K562 (cell line): ENCODE data around the gene CCL15. TPM values are rescaled to one million over a fixed set of nuclear protein-coding genes. Genes with fewer than 3 reads are reported as not detected.

Source experiments
- ATAC-seq: fragments of 200-7000 bp; cut with Tn5 transposase; 3 replicates; pipeline ENCODE4 v1.9.1; 2020; ENCODE audit warnings: moderate library complexity
- BruUV-seq: library from RNA; stranded (reverse); fragments of 400-500 nt; replicated peaks from 2 replicates; lab custom pipeline; 2021; lab: Mats Ljungman, UMichigan
- CTCF ChIA-PET: fragments of 300-600 bp; formaldehyde crosslinking; extraction: SDS; loops from one replicate; lab custom pipeline; 2021; ENCODE audit warnings: low intra/inter-chr PET ratio; lab: Yijun Ruan, JAX
- POLR2A ChIA-PET: fragments of 300-600, 350-650 bp; sonication (Branson Sonifier 250); formaldehyde crosslinking; extraction: SDS; loops from one replicate; lab custom pipeline; 2021; ENCODE audit warnings: antibody characterized with exemption, inconsistent platforms; lab: Yijun Ruan, JAX
- DNase-seq, 4 experiments: peaks; one replicate each; pipeline versions ENCODE4 v3.0.0 to v3.0.0-alpha.2; 2011 to 2018; ENCODE audit warnings: low spot score in 3 of 4, mixed read lengths in 3 of 4; ENCODE audit errors: extremely low read depth in 1 of 4
- FAIRE-seq: peaks from 2 replicates; lab custom pipeline; 2011; peaks lifted over from hg19 to GRCh38; lab: Jason Lieb, UNC
- H2AFZ ChIP-seq: 2 replicates; pipeline ENCODE4 v1.6.0; 2011; ENCODE audit warnings: low read depth, low read length, control low read depth, inconsistent platforms
- H3K27ac ChIP-seq: fragments of 200-600 bp; 3 replicates; pipeline ENCODE4 v1.8.0; 2011; ENCODE audit warnings: low read depth, mild to moderate bottlenecking, control low read depth, inconsistent platforms, low read length, moderate library complexity, mixed read lengths; ENCODE audit errors: extremely low read depth
- H3K27me3 ChIP-seq, 2 experiments: fragments of 300-600 bp in 1 of 2; 2 replicates in 1 of 2; 3 replicates in 1 of 2; pipeline versions ENCODE4 v1.6.0 to v1.8.0; 2011; ENCODE audit warnings: inconsistent platforms in 2 of 2, low read length in 2 of 2, mild to moderate bottlenecking in 1 of 2, mixed read lengths in 1 of 2, moderate library complexity in 1 of 2; ENCODE audit not compliant: control insufficient read depth in 2 of 2, insufficient read depth in 2 of 2
- H3K36me3 ChIP-seq: fragments of 300-600 bp; 3 replicates; pipeline ENCODE4 v1.8.0; 2011; ENCODE audit warnings: mild to moderate bottlenecking, low read length, inconsistent platforms; ENCODE audit not compliant: control insufficient read depth, insufficient read depth
- H3K4me1 ChIP-seq, 2 experiments: fragments of 200-600 bp in 1 of 2; replicated peaks in 1 of 2; 2 replicates in 1 of 2; 3 replicates in 1 of 2; pipeline versions ENCODE4 v1.5.1 to v1.8.0; 2011; ENCODE audit warnings: inconsistent platforms in 2 of 2, low read length in 2 of 2, mild to moderate bottlenecking in 1 of 2, mixed read lengths in 1 of 2, moderate library complexity in 1 of 2; ENCODE audit not compliant: control insufficient read depth in 2 of 2, insufficient read depth in 2 of 2
- H3K4me2 ChIP-seq: 2 replicates; pipeline ENCODE4 v1.6.1; 2011; ENCODE audit warnings: low read length, control low read depth, inconsistent platforms, mixed read lengths; ENCODE audit not compliant: insufficient read depth
- H3K4me3 ChIP-seq: fragments of 200-600 bp; sonication (generic), shearing (Covaris generic); 2 replicates; pipeline ENCODE4 v1.5.1; 2016; ENCODE audit warnings: control low read depth, inconsistent platforms
- H3K79me2 ChIP-seq: fragments of 200-600 bp; 3 replicates; pipeline ENCODE4 v1.8.0; 2011; ENCODE audit warnings: low read length, inconsistent platforms; ENCODE audit not compliant: control insufficient read depth, insufficient read depth
- H3K9ac ChIP-seq, 2 experiments: 2 replicates each; pipeline versions ENCODE4 v1.6.0 to v1.6.1; 2011; ENCODE audit warnings: low read depth in 2 of 2, low read length in 2 of 2, control low read depth in 1 of 2, inconsistent platforms in 1 of 2, mild to moderate bottlenecking in 1 of 2, mixed read lengths in 1 of 2; ENCODE audit not compliant: insufficient read depth in 1 of 2
- H3K9me1 ChIP-seq: one replicate; pipeline ENCODE4 v1.6.0; 2011; ENCODE audit warnings: inconsistent platforms, mild to moderate bottlenecking, low read length, moderate library complexity; ENCODE audit not compliant: control insufficient read depth, insufficient read depth
- H3K9me3 ChIP-seq: replicated peaks from 2 replicates; pipeline ENCODE4 v1.5.1; 2011; ENCODE audit warnings: low read depth, low read length, inconsistent platforms; ENCODE audit not compliant: control insufficient read depth, insufficient read depth
- H4K20me1 ChIP-seq: replicated peaks from 2 replicates; pipeline ENCODE4 v1.6.1; 2011; ENCODE audit warnings: low read length, inconsistent platforms, mixed read lengths; ENCODE audit not compliant: control insufficient read depth, insufficient read depth
- PHF21A ChIP-seq: fragments of 450-650 bp; IDR thresholded peaks from 2 replicates; pipeline ENCODE4 v1.6.1; 2017; ENCODE audit warnings: low read depth, borderline replicate concordance
- RAD21 ChIP-seq, 2 experiments: fragments of 250-450 bp in 1 of 2; fragments of 450-650 bp in 1 of 2; sonication (Bioruptor Pico) in 1 of 2; formaldehyde crosslinking in 1 of 2; IDR thresholded peaks in 1 of 2; conservative IDR thresholded peaks in 1 of 2; 2 replicates each; pipeline versions ENCODE4 v1.4.0 to v1.8.0; 2020 to 2022; ENCODE audit warnings: mild to moderate bottlenecking in 2 of 2, moderate library complexity in 1 of 2
- WGBS: fragments of 100-300 bp; shearing (Covaris generic); methylation state at CpG from one replicate; pipeline ENCODE4 v1.1.6; 2016; ENCODE audit warnings: low coverage, mixed read lengths; ENCODE audit not compliant: insufficient coverage; ENCODE audit errors: missing lambda C conversion rate; 5-methylcytosine and 5-hydroxymethylcytosine counted together
- in situ Hi-C: fragments of 300-500 bp; cut with MboI; formaldehyde crosslinking; loops from 4 replicates; pipeline ENCODE4 v1.15.0; 2018; ENCODE audit warnings: inconsistent platforms, mixed read lengths
- intact Hi-C: fragments of 100-400 bp; cut with micrococcal nuclease; formaldehyde crosslinking; loops from 2 replicates; pipeline ENCODE4 v1.14.2; 2022
- polyA plus RNA-seq, 8 experiments: library from polyadenylated mRNA; depleted of rRNA in 4 of 8; stranded (reverse) in 5 of 8; unstranded in 3 of 8; fragments of >200 nt; fragmentation: Nextera tagmentation in 2 of 8; fragmentation: Illumina TruSeq in 1 of 8; extraction: Ambion mirVana in 2 of 8; extraction: Trizol in 1 of 8; gene quantifications; 2 replicates each; pipeline versions ENCODE4 v1.2.1 to v1.2.3, GENCODE V29; 2011 to 2014; ENCODE audit warnings: inconsistent platforms in 1 of 8, missing spikeins in 1 of 8
- total RNA-seq, 7 experiments: library from RNA; depleted of rRNA in 6 of 7; stranded (reverse); fragments of >200 nt in 6 of 7; fragmentation: Illumina TruSeq in 2 of 7; extraction: Trizol in 2 of 7; gene quantifications; 2 replicates each; pipeline versions ENCODE4 v1.2.1 to v1.2.3, GENCODE V29; 2011 to 2021; ENCODE audit warnings: low replicate concordance in 1 of 7
- TF ChIP-seq, protein P1 (sequence below), 3 experiments: IDR thresholded peaks in 2 of 3; conservative IDR thresholded peaks in 1 of 3; 2 replicates each; pipeline ENCODE4 v1.5.1; 2011 to 2012; ENCODE audit warnings: low read length in 3 of 3, mild to moderate bottlenecking in 3 of 3, control low read depth in 2 of 3, improper control_type of control experiment in 1 of 3, inconsistent platforms in 1 of 3, low read depth in 1 of 3, mixed read lengths in 1 of 3, moderate library complexity in 1 of 3; ENCODE audit not compliant: insufficient read depth in 2 of 3

The CCL15 gene
- total and polyA plus RNA-seq, 9 of the 15 experiments (the other 6 are each of a cell fraction or from before 2014, with no cell fraction given): not detected

- intact Hi-C loops (no loop called here), in situ Hi-C loops (no loop called here)
Observed at GRCh38 chr17:35981908-35982330, 19.4 kb downstream of the CCL15 start.

More at GRCh38 chr17:35981908-35982330, 19.4 kb downstream of the CCL15 start:
- H2AFZ ChIP-seq: no peak overlapping the region
- no peaks in the 10 kb centered on the region for H3K9me3 ChIP-seq
- TF ChIP-seq, protein P1, sequence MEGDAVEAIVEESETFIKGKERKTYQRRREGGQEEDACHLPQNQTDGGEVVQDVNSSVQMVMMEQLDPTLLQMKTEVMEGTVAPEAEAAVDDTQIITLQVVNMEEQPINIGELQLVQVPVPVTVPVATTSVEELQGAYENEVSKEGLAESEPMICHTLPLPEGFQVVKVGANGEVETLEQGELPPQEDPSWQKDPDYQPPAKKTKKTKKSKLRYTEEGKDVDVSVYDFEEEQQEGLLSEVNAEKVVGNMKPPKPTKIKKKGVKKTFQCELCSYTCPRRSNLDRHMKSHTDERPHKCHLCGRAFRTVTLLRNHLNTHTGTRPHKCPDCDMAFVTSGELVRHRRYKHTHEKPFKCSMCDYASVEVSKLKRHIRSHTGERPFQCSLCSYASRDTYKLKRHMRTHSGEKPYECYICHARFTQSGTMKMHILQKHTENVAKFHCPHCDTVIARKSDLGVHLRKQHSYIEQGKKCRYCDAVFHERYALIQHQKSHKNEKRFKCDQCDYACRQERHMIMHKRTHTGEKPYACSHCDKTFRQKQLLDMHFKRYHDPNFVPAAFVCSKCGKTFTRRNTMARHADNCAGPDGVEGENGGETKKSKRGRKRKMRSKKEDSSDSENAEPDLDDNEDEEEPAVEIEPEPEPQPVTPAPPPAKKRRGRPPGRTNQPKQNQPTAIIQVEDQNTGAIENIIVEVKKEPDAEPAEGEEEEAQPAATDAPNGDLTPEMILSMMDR (IDR thresholded peaks at IDR 0.05 in 2 of 3, conservative IDR thresholded peaks at IDR 0.05 in 1 of 3; ENCODE audit: insufficient read depth in 2 of 3, low read depth in 1 of 3, low read length in 3 of 3): peak; percentile 40 to 45 (median 42); a peak in 5 of 6 replicates
- TF ChIP-seq PHF21A (no peak), RAD21 (CRISPR knock-in tag; conservative IDR thresholded peaks at IDR 0.05 in 1 of 2, IDR thresholded peaks at IDR 0.05 in 1 of 2) (0 out of 4 replicates have a peak, but pooled peaks of 1 of the 2 experiments have one; percentile 17)
- TF ChIP-seq, all 486 proteins: peak for 2
- no peaks in the 10 kb centered on the region; the same call in 1 of the 2 replicates for H4K20me1 ChIP-seq
- H3K4me1 ChIP-seq: no peaks in the 10 kb centered on the region
- ChIA-PET POLR2A (interaction anchor here (2.0 kb wide), 1 partner anchor 12 kb away, joined by 5 read pairs; no protein-coding TSS in a partner anchor), CTCF (no interaction called here)
- no peak overlapping the region for H3K9ac ChIP-seq
- H3K79me2 ChIP-seq: no peaks in the 10 kb centered on the region
- no peak overlapping the region for H3K27ac ChIP-seq
- H3K36me3 ChIP-seq: no peaks in the 10 kb centered on the region
- no TSS peak for BruUV-seq
- H3K4me3 ChIP-seq: no peak overlapping the region
- no peak for FAIRE-seq
- peaks cover 12 to 50% of the 10 kb centered on the region in 2 experiments; a peak in 4 of 5 replicates for H3K27me3 ChIP-seq
- DNase-seq: peak in 1 of 4 experiments; percentile 14
- H3K4me2 ChIP-seq: no peak overlapping the region
- no peaks in the 10 kb centered on the region for H3K9me1 ChIP-seq
- 0% methylated on average over 4 of the region's 4 CpGs for WGBS
- peak; percentile 69; the same call in 2 of the 3 replicates for ATAC-seq
